ENCODE measurements around the gene CTNNA3.
"Not testable (repeated sequence)": the region's sequence is repeated elsewhere in the genome, so short reads cannot be mapped to it uniquely, and the experiment has no call there.

Gene CTNNA3

GRCh38 chr10:67530990-67531389 lies 165.0 kb downstream of the CTNNA3 start:
- not testable (repeated sequence) for H3K9ac ChIP-seq (ENCODE audit: low read length); H3K4me3 ChIP-seq (ENCODE audit: low read length); H3K4me1 ChIP-seq (ENCODE audit: control insufficient read depth, insufficient read depth, low read length); H3K36me3 ChIP-seq (ENCODE audit: control insufficient read depth, insufficient read depth, low read length); H3K9me3 ChIP-seq (ENCODE audit: control insufficient read depth, low read length); H3K27me3 ChIP-seq (ENCODE audit: control insufficient read depth, insufficient read depth, low read length)

DNA sequence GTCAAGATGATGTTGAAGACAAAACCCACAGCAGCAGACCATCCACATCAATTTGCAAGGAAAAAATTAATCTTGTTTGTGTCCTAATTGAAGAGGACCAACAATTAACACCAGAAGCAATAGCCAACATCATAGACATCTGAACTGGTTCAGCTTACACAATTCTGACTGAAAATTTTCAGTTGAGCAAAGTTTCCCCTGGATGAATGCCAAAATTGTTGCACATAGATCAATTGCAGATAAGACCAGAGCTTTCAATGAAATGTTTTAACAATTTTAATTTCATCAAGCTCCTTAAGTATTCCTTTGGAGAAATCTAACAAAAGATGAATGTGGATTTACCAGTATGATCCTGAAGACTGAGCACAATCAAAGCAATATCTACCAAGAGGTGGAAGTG lies 168.6 kb downstream of the CTNNA3 start:
- no peak overlapping the region for H3K9ac ChIP-seq (ENCODE audit: low read length)
- H3K4me3 ChIP-seq (ENCODE audit: low read length) = no peak overlapping the region
- H3K27me3 ChIP-seq (ENCODE audit: control insufficient read depth, insufficient read depth, low read length) = no peaks in the 10 kb centered on the region
- no peaks in the 10 kb centered on the region for H3K4me1 ChIP-seq (ENCODE audit: control insufficient read depth, insufficient read depth, low read length)
- H3K9me3 ChIP-seq (ENCODE audit: control insufficient read depth, low read length) = no peaks in the 10 kb centered on the region
- H3K36me3 ChIP-seq (ENCODE audit: control insufficient read depth, insufficient read depth, low read length) = no peaks in the 10 kb centered on the region

- no peak overlapping the region for H3K4me3 ChIP-seq (ENCODE audit: low read length)
- no peaks in the 10 kb centered on the region for H3K36me3 ChIP-seq (ENCODE audit: control insufficient read depth, insufficient read depth, low read length)
- H3K4me1 ChIP-seq (ENCODE audit: control insufficient read depth, insufficient read depth, low read length) = no peaks in the 10 kb centered on the region
- H3K9me3 ChIP-seq (ENCODE audit: control insufficient read depth, low read length) = no peaks in the 10 kb centered on the region
- no peaks in the 10 kb centered on the region for H3K27me3 ChIP-seq (ENCODE audit: control insufficient read depth, insufficient read depth, low read length)
- H3K9ac ChIP-seq (ENCODE audit: low read length) = no peak overlapping the region
These were observed 174.4 kb downstream of the CTNNA3 start for GRCh38 chr10:67521546-67521945.

GRCh38 chr10:67520924-67521520 lies 175.0 kb downstream of the CTNNA3 start:
- no peak overlapping the region for H3K4me3 ChIP-seq (ENCODE audit: low read length)
- no peaks in the 10 kb centered on the region for H3K27me3 ChIP-seq (ENCODE audit: control insufficient read depth, insufficient read depth, low read length)

DNA sequence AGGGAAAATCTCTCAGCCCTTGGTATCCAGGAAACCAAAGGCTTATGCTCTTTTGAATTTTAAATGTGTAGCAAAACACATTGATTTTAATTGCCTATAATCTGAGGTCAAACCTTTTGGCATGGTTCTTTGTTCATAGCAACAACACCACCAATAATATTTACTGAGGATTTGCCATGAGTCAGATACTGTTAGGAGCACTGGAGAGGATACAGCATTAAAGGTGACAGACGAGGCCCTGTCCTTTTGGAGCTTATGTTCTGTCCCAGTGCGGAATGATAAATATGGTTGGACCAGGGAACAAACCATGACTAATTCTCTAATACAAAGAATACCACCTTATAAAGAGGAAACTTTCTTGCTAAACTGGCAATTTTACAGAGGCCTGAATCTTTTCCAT lies 176.6 kb downstream of the CTNNA3 start:
- Histone ChIP-seq H3K9me3 (ENCODE audit: control insufficient read depth, low read length) (no peaks in the 10 kb centered on the region), H3K27me3 (ENCODE audit: control insufficient read depth, insufficient read depth, low read length) (no peaks in the 10 kb centered on the region), H3K36me3 (ENCODE audit: control insufficient read depth, insufficient read depth, low read length) (no peaks in the 10 kb centered on the region), H3K4me1 (ENCODE audit: control insufficient read depth, insufficient read depth, low read length) (no peaks in the 10 kb centered on the region), H3K9ac (ENCODE audit: low read length) (no peak overlapping the region), H3K4me3 (ENCODE audit: low read length) (no peak overlapping the region)

More at GRCh38 chr10:67520924-67521520, 175.0 kb downstream of the CTNNA3 start:
- no peaks in the 10 kb centered on the region for H3K9me3 ChIP-seq (ENCODE audit: control insufficient read depth, low read length)
- no peaks in the 10 kb centered on the region for H3K4me1 ChIP-seq (ENCODE audit: control insufficient read depth, insufficient read depth, low read length)
- no peaks in the 10 kb centered on the region for H3K36me3 ChIP-seq (ENCODE audit: control insufficient read depth, insufficient read depth, low read length)
- no peak overlapping the region for H3K9ac ChIP-seq (ENCODE audit: low read length)

GRCh38 chr10:67518756-67519155 lies 177.2 kb downstream of the CTNNA3 start:
- Histone ChIP-seq H3K4me1 (ENCODE audit: control insufficient read depth, insufficient read depth, low read length) (no peaks in the 10 kb centered on the region), H3K27me3 (ENCODE audit: control insufficient read depth, insufficient read depth, low read length) (no peaks in the 10 kb centered on the region), H3K9me3 (ENCODE audit: control insufficient read depth, low read length) (no peaks in the 10 kb centered on the region), H3K4me3 (ENCODE audit: low read length) (no peak overlapping the region), H3K36me3 (ENCODE audit: control insufficient read depth, insufficient read depth, low read length) (no peaks in the 10 kb centered on the region), H3K9ac (ENCODE audit: low read length) (no peak overlapping the region)

GRCh38 chr10:67518043-67518442 lies 178.0 kb downstream of the CTNNA3 start:
- H3K9ac ChIP-seq (ENCODE audit: low read length) = no peak overlapping the region

DNA sequence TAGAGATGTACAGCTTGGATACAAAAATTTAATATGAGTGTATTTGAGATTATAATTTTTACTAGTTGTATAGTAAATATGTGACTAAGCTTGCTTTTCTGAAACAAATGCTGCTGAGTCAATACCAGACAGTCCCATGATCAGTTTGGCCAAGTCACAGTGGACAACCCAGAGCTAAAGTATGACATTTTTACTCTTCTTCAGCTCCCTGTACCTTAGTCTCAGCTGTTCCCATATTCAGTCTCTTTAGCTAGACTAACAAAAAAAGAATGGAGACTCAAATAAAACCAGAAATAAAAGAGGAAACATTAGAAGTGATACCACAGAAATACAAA lies 189.3 kb downstream of the CTNNA3 start:
- no peaks in the 10 kb centered on the region for H3K27me3 ChIP-seq (ENCODE audit: control insufficient read depth, insufficient read depth, low read length)
- H3K4me1 ChIP-seq (ENCODE audit: control insufficient read depth, insufficient read depth, low read length) = no peaks in the 10 kb centered on the region
- no peak overlapping the region for H3K9ac ChIP-seq (ENCODE audit: low read length)
- no peaks in the 10 kb centered on the region for H3K36me3 ChIP-seq (ENCODE audit: control insufficient read depth, insufficient read depth, low read length)
- H3K9me3 ChIP-seq (ENCODE audit: control insufficient read depth, low read length) = no peaks in the 10 kb centered on the region
- no peak overlapping the region for H3K4me3 ChIP-seq (ENCODE audit: low read length)

More at GRCh38 chr10:67518043-67518442, 178.0 kb downstream of the CTNNA3 start:
- no peaks in the 10 kb centered on the region for H3K4me1 ChIP-seq (ENCODE audit: control insufficient read depth, insufficient read depth, low read length)
- H3K27me3 ChIP-seq (ENCODE audit: control insufficient read depth, insufficient read depth, low read length) = no peaks in the 10 kb centered on the region
- H3K9me3 ChIP-seq (ENCODE audit: control insufficient read depth, low read length) = no peaks in the 10 kb centered on the region
- H3K36me3 ChIP-seq (ENCODE audit: control insufficient read depth, insufficient read depth, low read length) = no peaks in the 10 kb centered on the region
- H3K4me3 ChIP-seq (ENCODE audit: low read length) = no peak overlapping the region

DNA sequence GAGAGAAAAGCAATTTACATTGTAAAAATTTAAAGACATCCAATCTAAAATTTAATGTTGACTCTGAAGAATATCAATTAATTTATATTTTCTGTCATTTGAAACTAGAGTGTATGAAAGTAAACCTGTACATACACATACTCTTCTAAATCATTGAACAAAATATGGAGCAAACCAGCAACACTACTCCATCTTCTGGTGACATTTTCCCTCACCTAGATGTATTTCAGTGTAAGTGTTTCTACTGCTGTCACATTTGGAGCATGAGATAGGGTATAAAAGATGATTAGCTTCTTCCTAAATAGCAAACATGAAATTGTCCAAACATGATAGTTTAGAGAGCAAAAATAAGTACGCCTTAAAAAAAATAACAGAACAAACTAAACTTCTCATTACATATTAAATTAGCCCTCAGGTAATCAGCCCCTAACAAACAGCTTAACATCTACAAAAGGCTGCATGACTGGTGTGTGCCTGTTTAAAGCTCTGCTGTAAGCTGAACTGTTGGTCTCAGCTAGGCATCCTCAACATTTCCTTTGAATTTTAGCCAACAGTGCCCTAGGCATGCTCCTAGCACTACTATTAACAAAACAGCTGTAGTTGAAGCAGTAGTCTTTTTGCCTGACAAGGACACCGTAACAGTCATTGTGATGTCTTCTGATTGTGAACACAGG lies 189.8 kb downstream of the CTNNA3 start:
- H3K4me1 ChIP-seq (ENCODE audit: control insufficient read depth, insufficient read depth, low read length) = no peaks in the 10 kb centered on the region
- no peak overlapping the region for H3K4me3 ChIP-seq (ENCODE audit: low read length)

DNA sequence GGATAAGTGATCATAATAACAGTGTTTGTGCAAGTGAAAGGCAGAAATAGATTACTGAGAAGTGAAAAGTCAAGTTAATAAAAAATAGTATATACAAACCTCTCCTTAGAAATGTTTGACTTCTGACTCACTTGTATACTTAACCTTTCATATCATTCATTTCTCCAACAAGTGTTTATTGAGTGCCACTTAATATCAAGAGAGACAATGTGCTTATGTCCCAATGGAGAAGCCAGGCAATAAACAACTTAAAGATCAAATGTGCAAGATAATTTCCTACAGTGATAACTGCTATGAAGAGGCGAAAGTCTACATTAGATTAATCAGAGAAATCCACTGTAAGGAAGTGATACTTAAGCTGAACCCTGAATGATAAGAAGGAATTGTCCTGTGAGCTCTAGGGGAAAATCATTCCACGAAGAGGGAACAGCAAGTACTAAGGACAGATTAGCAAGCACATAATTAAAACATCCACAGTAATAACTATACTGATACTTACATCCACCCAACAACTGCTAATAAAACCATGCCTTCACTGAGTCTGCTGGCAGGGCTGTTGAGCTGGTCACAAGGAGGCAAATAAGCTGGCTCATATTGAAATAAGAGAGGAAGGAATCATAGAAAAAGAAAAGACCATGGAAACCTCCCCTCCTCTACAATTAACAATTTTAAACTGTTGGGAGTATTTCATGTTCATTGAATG lies 203.5 kb downstream of the CTNNA3 start:
- Histone ChIP-seq H3K9me3 (ENCODE audit: control insufficient read depth, low read length) (no peaks in the 10 kb centered on the region), H3K4me1 (ENCODE audit: control insufficient read depth, insufficient read depth, low read length) (no peaks in the 10 kb centered on the region), H3K27me3 (ENCODE audit: control insufficient read depth, insufficient read depth, low read length) (no peaks in the 10 kb centered on the region), H3K36me3 (ENCODE audit: control insufficient read depth, insufficient read depth, low read length) (no peaks in the 10 kb centered on the region), H3K9ac (ENCODE audit: low read length) (no peak overlapping the region), H3K4me3 (ENCODE audit: low read length) (no peak overlapping the region)

More for the DNA sequence above, 189.8 kb downstream of the CTNNA3 start:
- no peaks in the 10 kb centered on the region for H3K36me3 ChIP-seq (ENCODE audit: control insufficient read depth, insufficient read depth, low read length)
- H3K9ac ChIP-seq (ENCODE audit: low read length) = no peak overlapping the region
- H3K9me3 ChIP-seq (ENCODE audit: control insufficient read depth, low read length) = no peaks in the 10 kb centered on the region
- no peaks in the 10 kb centered on the region for H3K27me3 ChIP-seq (ENCODE audit: control insufficient read depth, insufficient read depth, low read length)

GRCh38 chr10:67487906-67488619 lies 207.9 kb downstream of the CTNNA3 start:
- Histone ChIP-seq H3K4me1 (ENCODE audit: control insufficient read depth, insufficient read depth, low read length) (no peaks in the 10 kb centered on the region), H3K36me3 (ENCODE audit: control insufficient read depth, insufficient read depth, low read length) (no peaks in the 10 kb centered on the region), H3K4me3 (ENCODE audit: low read length) (no peak overlapping the region), H3K9ac (ENCODE audit: low read length) (no peak overlapping the region), H3K9me3 (ENCODE audit: control insufficient read depth, low read length) (no peaks in the 10 kb centered on the region), H3K27me3 (ENCODE audit: control insufficient read depth, insufficient read depth, low read length) (peaks cover 3% of the 10 kb centered on the region)

GRCh38 chr10:67487199-67487598 lies 208.8 kb downstream of the CTNNA3 start:
- Histone ChIP-seq H3K36me3 (ENCODE audit: control insufficient read depth, insufficient read depth, low read length) (no peaks in the 10 kb centered on the region), H3K9me3 (ENCODE audit: control insufficient read depth, low read length) (no peaks in the 10 kb centered on the region), H3K4me1 (ENCODE audit: control insufficient read depth, insufficient read depth, low read length) (no peaks in the 10 kb centered on the region), H3K9ac (ENCODE audit: low read length) (no peak overlapping the region), H3K4me3 (ENCODE audit: low read length) (no peak overlapping the region), H3K27me3 (ENCODE audit: control insufficient read depth, insufficient read depth, low read length) (peaks cover 3% of the 10 kb centered on the region)
